Activated B cell treated with CpG ODN at 0.5 μM for 24 hours (primary cell): ENCODE measurements around the gene SLC26A11. TPM values are rescaled to one million over a fixed set of nuclear protein-coding genes. Genes with fewer than 3 reads are reported as not detected.

Experiments used
- ATAC-seq: fragments of 200-7000 bp; cut with Tn5 transposase; one replicate; pipeline ENCODE4 v1.10.0; 2021; ENCODE audit warnings: low read depth, mild to moderate bottlenecking, moderate library complexity
- CTCF ChIA-PET: fragments of 350-600 bp; sonication (Branson Sonifier 250); formaldehyde crosslinking; loops from one replicate; lab custom pipeline; 2021; ENCODE audit warnings: antibody characterized with exemption; lab: Charles Lee
- POLR2A ChIA-PET: fragments of 350-600 bp; sonication (Branson Sonifier 250); formaldehyde crosslinking; loops from one replicate; lab custom pipeline; 2021; ENCODE audit warnings: antibody characterized with exemption; lab: Charles Lee
- DNase-seq: peaks from one replicate; pipeline ENCODE4 v3.0.0; 2022
- H3K27ac Mint-ChIP-seq: one replicate; pipeline ENCODE4 v1.8.0; 2020; ENCODE audit warnings: mixed read lengths
- H3K27me3 Mint-ChIP-seq: one replicate; pipeline ENCODE4 v1.8.0; 2021; ENCODE audit warnings: mixed read lengths
- H3K36me3 Mint-ChIP-seq: one replicate; pipeline ENCODE4 v1.8.0; 2021; ENCODE audit warnings: low read depth, mixed read lengths
- H3K4me1 Mint-ChIP-seq: one replicate; pipeline ENCODE4 v1.8.0; 2021; ENCODE audit warnings: mixed read lengths
- H3K4me3 Mint-ChIP-seq: one replicate; pipeline ENCODE4 v1.8.0; 2020; ENCODE audit warnings: mild to moderate bottlenecking, mixed read lengths
- H3K9me3 Mint-ChIP-seq: one replicate; pipeline ENCODE4 v1.8.0; 2020; ENCODE audit warnings: mixed read lengths
- CTCF ChIP-seq: fragments of 200-600 bp; IDR thresholded peaks from one replicate; pipeline ENCODE4 v1.8.0; 2022; ENCODE audit warnings: antibody characterized with exemption, mild to moderate bottlenecking
- intact Hi-C: fragments of 100-400 bp; cut with micrococcal nuclease; formaldehyde crosslinking; loops from one replicate; pipeline ENCODE4 v1.15.1; 2024
- total RNA-seq: library from RNA; stranded (reverse); gene quantifications from 2 replicates; pipeline ENCODE4 v1.2.3, GENCODE V29; 2022

SLC26A11 gene
- total RNA-seq, 1 donor from 2014 or later = 8.4 TPM

GRCh38 chr17:80269405-80269807 is 49.2 kb downstream of the SLC26A11 start:
- H3K36me3 Mint-ChIP-seq = peaks cover 42% of the 10 kb centered on the region
- ATAC-seq (no peak), DNase-seq (no peak)
- no peak overlapping the region for H3K27ac Mint-ChIP-seq
- H3K27me3 Mint-ChIP-seq = no peaks in the 10 kb centered on the region
- TF ChIP-seq CTCF = no peak
- no peaks in the 10 kb centered on the region for H3K9me3 Mint-ChIP-seq
- peaks cover 32% of the 10 kb centered on the region for H3K4me1 Mint-ChIP-seq
- ChIA-PET POLR2A (no interaction called here), CTCF (no interaction called here)
- intact Hi-C loops = no loop called here
- H3K4me3 Mint-ChIP-seq = no peak overlapping the region

GRCh38 chr17:80270104-80270503 is 49.9 kb downstream of the SLC26A11 start:
- CTCF ChIA-PET = interaction anchor here (0.6 kb wide), 1 partner anchor 14 kb away, joined by 3 read pairs; no protein-coding TSS in a partner anchor
- ATAC-seq (no peak), DNase-seq (no peak)
- Mint-ChIP-seq H3K36me3 (peaks cover 41% of the 10 kb centered on the region), H3K9me3 (no peaks in the 10 kb centered on the region), H3K27ac (no peak overlapping the region), H3K27me3 (no peaks in the 10 kb centered on the region), H3K4me3 (no peak overlapping the region), H3K4me1 (peaks cover 25% of the 10 kb centered on the region)
- intact Hi-C loops = no loop called here
- POLR2A ChIA-PET = interaction anchor here (0.9 kb wide), 1 partner anchor 168 kb away, joined by 3 read pairs; the partner anchor contains the start of gene GAA
- no peak for TF ChIP-seq CTCF

GRCh38 chr17:80270836-80271235 is 50.6 kb downstream of the SLC26A11 start:
- DNase-seq (no peak), ATAC-seq (peak; percentile 73)
- no peak for TF ChIP-seq CTCF
- H3K4me3 Mint-ChIP-seq = no peak overlapping the region
- H3K27me3 Mint-ChIP-seq = no peaks in the 10 kb centered on the region
- H3K27ac Mint-ChIP-seq = no peak overlapping the region
- peaks cover 18% of the 10 kb centered on the region for H3K4me1 Mint-ChIP-seq
- peaks cover 41% of the 10 kb centered on the region for H3K36me3 Mint-ChIP-seq
- ChIA-PET CTCF (no interaction called here), POLR2A (interaction anchor here (0.9 kb wide), 1 partner anchor 169 kb away, joined by 3 read pairs; the partner anchor contains the start of gene GAA)
- H3K9me3 Mint-ChIP-seq = no peaks in the 10 kb centered on the region
- intact Hi-C loops = no loop called here

- Mint-ChIP-seq H3K4me1 (peaks cover 15% of the 10 kb centered on the region), H3K9me3 (no peaks in the 10 kb centered on the region), H3K27ac (no peak overlapping the region), H3K27me3 (no peaks in the 10 kb centered on the region), H3K4me3 (no peak overlapping the region), H3K36me3 (peaks cover 42% of the 10 kb centered on the region)
- no peak for TF ChIP-seq CTCF
- DNase-seq (no peak), ATAC-seq (no peak)
- CTCF ChIA-PET = no interaction called here
- intact Hi-C loops = no loop called here
- POLR2A ChIA-PET = interaction anchor here (1.0 kb wide), 1 partner anchor 13 kb away, joined by 3 read pairs; no protein-coding TSS in a partner anchor
Observed at GRCh38 chr17:80272366-80272765, 52.1 kb downstream of the SLC26A11 start.

- DNase-seq = no peak
- ChIA-PET POLR2A (no interaction called here), CTCF (no interaction called here)
- Mint-ChIP-seq H3K27me3 (no peaks in the 10 kb centered on the region), H3K4me1 (peaks cover 13% of the 10 kb centered on the region), H3K36me3 (peaks cover 56% of the 10 kb centered on the region), H3K27ac (peak overlapping the region; percentile 50), H3K9me3 (no peaks in the 10 kb centered on the region), H3K4me3 (peak overlapping the region; percentile 15)
- intact Hi-C loops = no loop called here
- ATAC-seq = no peak
- TF ChIP-seq CTCF = no peak
Observed at GRCh38 chr17:80274331-80274730, 54.1 kb downstream of the SLC26A11 start.
